OCI-M1 (cell line): ENCODE results near the gene ITPK1.

ENCODE experiments used
- DNase-seq: peaks from one replicate; lab custom pipeline; 2025; lab: John Stamatoyannopoulos, UW

ITPK1 gene

GRCh38 chr14:92951261-92951660 is 164.5 kb downstream of the ITPK1 start:
- no peak for DNase-seq

- DNase-seq: no peak
Observed at GRCh38 chr14:92950773-92951172, 165.0 kb downstream of the ITPK1 start.

- no peak for DNase-seq
Observed at GRCh38 chr14:92950193-92950540, 165.6 kb downstream of the ITPK1 start.

GRCh38 chr14:92949496-92950192 is 166.1 kb downstream of the ITPK1 start:
- DNase-seq: no peak

GRCh38 chr14:92948647-92949046 is 167.1 kb downstream of the ITPK1 start:
- no peak for DNase-seq

- DNase-seq: no peak
Observed at GRCh38 chr14:92946847-92947545, 168.7 kb downstream of the ITPK1 start.

- no peak for DNase-seq
Observed at GRCh38 chr14:92945959-92946846, 169.5 kb downstream of the ITPK1 start.

GRCh38 chr14:92945544-92945943 is 170.2 kb downstream of the ITPK1 start:
- no peak for DNase-seq

GRCh38 chr14:92944976-92945375 is 170.7 kb downstream of the ITPK1 start:
- no peak for DNase-seq

- no peak for DNase-seq
Observed at GRCh38 chr14:92943855-92944570, 171.7 kb downstream of the ITPK1 start.

GRCh38 chr14:92942976-92943710 is 172.6 kb downstream of the ITPK1 start:
- no peak for DNase-seq

- no peak for DNase-seq
Observed at GRCh38 chr14:92942576-92942975, 173.1 kb downstream of the ITPK1 start.

- DNase-seq: no peak
Observed at GRCh38 chr14:92942136-92942535, 173.6 kb downstream of the ITPK1 start.

- no peak for DNase-seq
Observed at GRCh38 chr14:92941531-92941930, 174.2 kb downstream of the ITPK1 start.

- DNase-seq: no peak
Observed at GRCh38 chr14:92940543-92940942, 175.2 kb downstream of the ITPK1 start.

- DNase-seq: no peak
Observed at GRCh38 chr14:92939699-92940098, 176.0 kb downstream of the ITPK1 start.

- no peak for DNase-seq
Observed at GRCh38 chr14:92938890-92939671, 176.6 kb downstream of the ITPK1 start.

GRCh38 chr14:92938235-92938875 is 177.4 kb downstream of the ITPK1 start:
- DNase-seq: no peak

GRCh38 chr14:92937051-92937937 is 178.4 kb downstream of the ITPK1 start:
- no peak for DNase-seq
